ENCODE results near the gene DMTF1. TPM values are rescaled to one million over a fixed set of nuclear protein-coding genes. Genes with fewer than 3 reads are reported as not detected.

The DMTF1 gene
- total RNA-seq: 19.1 and 23.6 TPM in 2 replicates

GRCh38 chr7:87152112-87152896, at the start of gene DMTF1:
Gene DMTF1 (plus strand): TSS chr7:87152453. CDS start chr7:87164942, 12,489 bp downstream.

GRCh38 chr7:87219545-87220025, 67.3 kb downstream of the DMTF1 start, which contains the start of gene TMEM243:
Gene TMEM243 (minus strand): TSS chr7:87219732. CDS start chr7:87219503, 229 bp downstream.

Other genes with a start within 250 kb of the DMTF1 start
- 39.5 and 44.4 TPM in 2 replicates for gene ELAPOR2, start 92.8 kb upstream of the DMTF1 start, total RNA-seq
- 26.8 and 29.6 TPM in 2 replicates for gene TMEM243, start 67.3 kb downstream of the DMTF1 start, total RNA-seq
- 4.6 and 13.4 TPM in 2 replicates for gene CROT, start 193.2 kb downstream of the DMTF1 start, total RNA-seq

All from mammary microvascular endothelial cell (primary cell).